NCI-H1105 (cell line): ENCODE results near the gene E2F4.

Source experiments
- DNase-seq: peaks from one replicate; lab custom pipeline; 2025; lab: John Stamatoyannopoulos, UW

E2F4 gene

DNA sequence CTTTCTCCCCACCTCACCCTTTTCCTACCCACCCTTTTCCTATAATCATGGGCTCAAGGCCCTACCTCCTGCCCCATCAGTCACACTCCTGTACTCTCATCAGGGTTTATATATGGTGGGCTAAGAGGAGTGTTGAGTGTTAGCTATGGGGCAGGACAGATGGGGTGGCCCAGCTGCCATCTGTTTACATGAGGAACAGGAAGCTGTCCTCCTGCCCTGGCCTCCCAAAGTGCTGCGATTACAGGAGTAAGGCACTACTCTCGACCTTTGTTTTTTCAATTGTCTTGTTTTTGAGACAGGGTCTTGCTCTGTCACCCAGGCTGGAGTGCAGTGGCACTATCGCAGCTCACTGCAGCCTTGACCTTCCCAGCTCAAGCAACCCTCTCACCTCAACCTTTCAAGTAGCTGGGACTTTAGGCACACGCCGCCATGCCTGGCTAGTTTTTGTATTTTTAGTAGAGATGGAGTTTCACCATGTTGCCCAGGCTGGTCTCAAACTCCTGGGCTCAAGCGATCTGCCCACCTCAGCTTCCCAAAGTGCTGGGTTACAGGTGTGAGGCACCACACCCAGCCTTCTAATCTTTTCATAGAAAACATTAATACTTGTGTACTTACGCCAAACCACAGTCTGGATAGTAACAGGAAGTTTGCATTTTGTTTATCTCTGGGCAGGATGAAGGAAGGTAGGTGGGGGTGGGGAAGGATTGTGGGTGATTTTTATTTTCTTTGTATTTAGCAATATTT is 33.9 kb upstream of the E2F4 start:
- no peak for DNase-seq

DNA sequence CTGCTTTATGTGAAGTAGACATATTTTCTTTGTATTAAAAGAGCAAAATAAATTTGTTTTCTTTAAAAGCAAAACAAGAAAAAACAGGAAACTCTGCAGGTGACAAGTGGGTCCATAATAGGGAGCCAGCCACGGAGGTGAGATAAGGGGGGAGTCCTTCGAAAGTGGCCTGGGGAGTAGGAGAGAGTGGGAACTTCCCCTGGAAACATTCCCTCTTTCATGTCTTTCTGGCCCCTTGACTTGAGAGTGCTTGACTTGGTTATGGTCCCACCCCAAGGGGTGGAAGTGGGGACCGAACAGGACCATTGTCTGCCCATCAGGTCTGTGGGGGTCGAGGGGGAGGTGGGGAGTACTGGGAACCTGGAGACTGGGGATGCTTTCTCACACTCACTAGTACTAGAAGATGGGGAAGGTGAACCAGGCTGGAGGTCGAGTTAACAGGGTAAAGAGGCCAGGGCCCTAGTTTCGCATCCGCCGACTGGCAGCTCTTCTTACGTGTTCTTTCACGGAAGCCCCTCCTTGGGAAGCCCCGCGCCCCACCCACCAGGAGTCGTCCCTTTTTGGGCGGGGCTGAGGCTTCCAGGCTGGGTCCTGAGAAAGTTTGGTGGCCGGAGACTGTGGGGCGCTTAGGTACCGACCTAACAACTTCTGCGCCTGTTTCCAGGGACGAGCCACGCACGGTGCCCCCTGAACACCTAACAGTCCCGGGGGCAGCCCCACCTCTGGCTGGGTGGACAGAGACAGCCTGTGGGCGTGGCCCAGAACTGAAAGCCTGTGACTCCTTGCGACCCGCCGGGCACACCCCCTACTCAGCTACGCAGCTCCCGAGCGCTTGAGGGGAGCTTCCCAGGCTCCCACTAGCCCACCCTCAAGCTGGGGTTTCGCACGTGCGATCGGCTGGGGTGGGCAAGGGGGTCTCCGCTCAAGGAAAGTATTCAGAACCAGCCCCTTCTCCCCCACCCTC is 33.0 kb upstream of the E2F4 start:
- no peak for DNase-seq

DNA sequence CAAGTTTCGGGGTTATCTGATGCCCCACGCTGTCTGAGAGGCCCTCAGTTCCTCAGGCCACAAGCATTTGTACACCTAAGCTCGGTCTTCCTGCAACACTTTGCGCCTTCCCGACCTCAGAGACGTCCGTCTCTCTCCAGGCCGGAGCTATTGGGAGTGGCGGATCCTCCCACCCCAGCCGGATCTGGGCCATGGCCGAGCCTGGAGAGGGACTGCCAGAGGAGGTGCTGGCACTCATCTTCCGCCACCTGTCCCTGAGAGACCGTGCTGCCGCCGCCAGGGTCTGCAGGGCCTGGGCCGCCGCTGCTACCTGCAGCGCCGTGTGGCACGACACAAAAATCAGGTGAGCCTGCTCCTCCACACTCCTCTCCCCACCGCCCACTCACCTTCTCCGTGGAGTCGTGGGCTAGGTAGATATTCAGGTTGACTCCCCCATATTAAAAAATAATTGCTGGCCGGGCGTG is 30.3 kb upstream of the E2F4 start:
- DNase-seq, result no peak

DNA sequence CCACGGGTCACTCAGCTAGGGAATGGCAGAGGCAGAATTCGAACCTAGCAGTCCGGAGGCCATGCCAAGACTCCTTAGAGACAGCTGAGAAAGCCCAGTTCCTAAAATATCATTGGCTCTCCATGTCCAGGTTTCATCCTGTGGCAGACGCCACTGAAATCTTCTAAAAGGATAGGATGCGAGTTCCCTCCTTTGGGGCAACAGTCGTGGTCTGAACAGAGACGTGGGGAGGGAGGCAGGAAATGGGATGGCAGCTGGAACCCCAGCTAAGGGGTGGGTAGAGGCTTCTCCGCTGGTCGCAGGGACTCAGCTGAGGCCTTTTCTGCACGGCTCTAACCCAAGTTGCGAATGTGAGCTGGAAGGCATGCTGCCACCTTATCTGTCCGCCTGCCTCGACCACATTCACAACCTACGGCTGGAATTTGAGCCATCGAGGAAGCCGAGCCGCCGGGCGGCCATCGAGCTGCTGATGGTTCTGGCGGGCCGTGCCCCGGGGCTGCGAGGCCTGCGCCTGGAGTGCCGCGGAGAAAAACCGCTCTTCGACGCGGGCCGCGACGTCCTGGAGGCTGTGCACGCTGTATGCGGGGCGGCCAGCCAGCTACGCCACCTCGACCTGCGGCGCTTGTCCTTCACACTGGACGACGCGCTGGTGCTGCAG is 29.3 kb upstream of the E2F4 start:
- DNase-seq, result no peak

DNA sequence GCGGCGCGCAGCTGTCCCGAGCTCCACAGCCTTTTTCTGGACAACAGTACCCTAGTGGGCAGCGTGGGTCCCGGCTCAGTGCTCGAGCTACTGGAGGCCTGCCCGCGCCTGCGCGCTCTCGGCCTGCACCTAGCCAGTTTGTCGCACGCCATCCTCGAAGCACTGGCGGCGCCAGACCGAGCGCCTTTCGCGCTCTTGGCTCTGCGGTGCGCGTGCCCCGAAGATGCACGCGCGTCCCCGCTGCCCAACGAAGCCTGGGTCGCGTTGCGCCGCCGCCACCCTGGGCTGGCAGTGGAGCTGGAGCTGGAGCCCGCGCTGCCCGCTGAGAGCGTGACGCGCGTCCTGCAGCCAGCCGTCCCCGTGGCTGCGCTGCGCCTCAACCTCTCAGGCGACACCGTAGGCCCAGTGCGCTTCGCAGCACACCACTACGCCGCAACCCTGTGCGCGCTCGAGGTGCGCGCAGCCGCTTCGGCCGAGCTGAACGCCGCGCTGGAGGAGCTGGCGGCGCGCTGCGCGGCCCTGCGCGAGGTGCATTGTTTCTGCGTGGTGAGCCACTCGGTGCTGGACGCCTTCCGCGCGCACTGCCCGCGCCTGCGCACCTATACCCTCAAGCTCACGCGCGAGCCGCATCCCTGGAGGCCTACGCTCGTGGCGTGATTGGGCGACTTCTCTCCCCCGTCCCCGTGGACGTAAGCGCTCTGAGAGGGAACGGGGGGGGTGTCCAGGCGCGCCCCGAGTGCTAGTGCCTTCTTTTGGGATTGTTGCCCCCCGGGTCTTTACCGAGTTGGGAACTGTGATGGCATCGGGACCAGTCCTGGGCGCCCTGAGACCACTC is 28.6 kb upstream of the E2F4 start:
- peak; percentile 69 for DNase-seq

DNA sequence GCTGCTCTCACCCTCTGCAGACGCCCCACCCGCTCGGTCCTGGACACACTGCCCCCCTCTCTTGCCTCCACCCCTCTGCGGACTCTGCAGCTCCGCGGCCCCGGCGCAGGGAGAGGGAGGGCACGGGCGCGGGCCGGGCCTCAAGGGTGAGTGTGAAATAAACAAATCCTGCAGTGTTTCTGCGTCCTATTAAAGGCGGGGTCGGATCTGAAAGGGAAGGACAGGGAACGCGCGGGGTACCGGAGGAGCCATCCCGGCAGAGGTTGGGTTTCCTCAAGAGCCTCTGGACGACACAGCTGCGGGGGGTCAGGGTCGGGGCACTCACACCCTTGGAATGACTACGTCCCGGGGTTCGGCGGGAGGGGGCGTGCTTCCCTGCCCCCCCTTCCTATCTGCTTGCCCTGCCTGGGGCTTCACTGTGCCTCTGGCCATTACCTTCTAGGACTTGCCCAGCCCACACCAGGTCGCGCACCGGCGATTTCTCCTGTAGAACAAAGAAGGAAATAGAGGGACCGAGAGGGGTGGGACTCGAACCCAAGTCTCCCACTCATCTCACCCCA is 27.9 kb upstream of the E2F4 start:
- no peak for DNase-seq

DNA sequence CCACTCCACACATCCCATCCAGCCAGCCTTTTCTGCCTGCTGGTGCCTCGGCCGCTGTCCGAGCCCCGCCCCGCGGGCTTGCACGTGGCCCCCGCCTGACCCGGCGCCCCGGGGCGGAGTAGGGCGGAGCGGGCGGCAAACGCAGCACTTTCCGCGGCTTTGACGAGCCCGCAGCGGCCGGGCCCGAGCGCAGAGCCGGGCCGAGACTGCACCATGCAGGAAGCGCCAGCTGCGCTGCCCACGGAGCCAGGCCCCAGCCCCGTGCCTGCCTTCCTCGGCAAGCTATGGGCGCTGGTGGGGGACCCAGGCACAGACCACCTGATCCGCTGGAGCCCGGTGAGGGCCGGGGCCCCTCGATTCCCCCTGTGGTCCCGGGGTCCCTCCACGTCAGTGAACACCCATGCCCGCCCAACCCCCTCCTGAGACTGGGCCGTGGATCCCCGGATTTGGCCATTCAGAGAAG is 27.3 kb upstream of the E2F4 start, which contains the start of gene HSF4:
Gene HSF4, plus strand, starts transcription at position 147 of the 463 bp plus-strand sequence. Its CDS starts 67 bp downstream, at position 214.
- DNase-seq, result no peak

DNA sequence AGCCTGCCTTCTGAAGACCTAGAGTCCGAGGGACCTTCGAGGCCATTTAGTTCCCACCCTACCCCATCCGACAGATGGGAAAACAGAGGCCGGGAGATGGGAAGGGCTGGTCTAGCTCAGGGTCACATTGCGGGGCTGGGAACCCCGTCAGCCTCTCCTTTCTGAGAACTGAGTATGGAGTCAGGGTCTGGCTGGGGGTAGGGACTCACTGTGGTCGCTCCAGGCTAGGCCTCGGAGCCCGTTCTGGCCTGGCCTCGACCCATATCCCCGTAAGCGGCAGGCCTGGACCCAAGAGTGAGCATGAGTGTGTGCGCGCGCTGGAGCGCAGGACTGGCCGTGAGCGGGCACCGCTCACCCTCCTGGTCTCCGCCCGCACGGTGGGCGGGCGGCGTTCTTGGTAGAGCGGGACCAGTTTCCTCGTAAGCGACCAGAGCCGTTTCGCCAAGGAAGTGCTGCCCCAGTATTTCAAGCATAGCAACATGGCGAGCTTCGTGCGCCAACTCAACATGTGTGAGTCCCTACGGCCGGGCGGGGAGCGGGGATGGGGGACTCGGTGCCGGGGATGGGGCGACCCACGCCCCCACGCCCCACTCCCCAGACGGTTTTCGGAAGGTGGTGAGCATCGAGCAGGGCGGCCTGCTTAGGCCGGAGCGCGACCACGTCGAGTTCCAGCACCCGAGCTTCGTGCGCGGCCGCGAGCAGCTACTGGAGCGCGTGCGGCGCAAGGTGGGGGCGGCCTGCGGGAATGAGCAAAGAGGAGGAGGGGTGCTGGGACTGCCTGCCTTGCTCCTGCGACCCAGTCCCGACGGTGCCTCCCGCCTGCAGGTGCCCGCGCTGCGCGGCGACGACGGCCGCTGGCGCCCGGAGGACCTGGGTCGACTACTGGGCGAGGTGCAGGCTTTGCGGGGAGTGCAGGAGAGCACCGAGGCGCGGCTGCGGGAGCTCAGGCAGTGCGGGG is 26.6 kb upstream of the E2F4 start:
- DNase-seq, result no peak

DNA sequence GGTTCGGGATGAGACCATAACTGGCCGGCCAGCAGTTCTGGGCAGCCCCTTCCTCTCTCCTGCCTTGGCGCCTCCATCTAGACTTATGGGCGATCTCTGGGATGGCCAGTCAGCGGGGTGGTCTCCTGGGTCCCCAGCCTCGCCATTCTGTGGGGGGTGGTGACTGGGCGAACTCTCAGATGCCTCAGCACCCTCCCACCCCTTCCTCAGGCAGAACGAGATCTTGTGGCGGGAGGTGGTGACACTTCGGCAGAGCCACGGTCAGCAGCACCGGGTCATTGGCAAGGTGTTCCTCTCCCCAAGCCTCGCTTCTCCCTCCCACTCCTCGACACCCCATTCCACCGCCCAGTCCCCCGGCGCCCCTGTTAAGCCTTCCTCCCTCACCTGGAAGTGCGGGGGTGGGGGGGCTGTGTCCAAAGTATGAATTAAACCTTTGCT is 25.8 kb upstream of the E2F4 start:
- DNase-seq, result no peak

DNA sequence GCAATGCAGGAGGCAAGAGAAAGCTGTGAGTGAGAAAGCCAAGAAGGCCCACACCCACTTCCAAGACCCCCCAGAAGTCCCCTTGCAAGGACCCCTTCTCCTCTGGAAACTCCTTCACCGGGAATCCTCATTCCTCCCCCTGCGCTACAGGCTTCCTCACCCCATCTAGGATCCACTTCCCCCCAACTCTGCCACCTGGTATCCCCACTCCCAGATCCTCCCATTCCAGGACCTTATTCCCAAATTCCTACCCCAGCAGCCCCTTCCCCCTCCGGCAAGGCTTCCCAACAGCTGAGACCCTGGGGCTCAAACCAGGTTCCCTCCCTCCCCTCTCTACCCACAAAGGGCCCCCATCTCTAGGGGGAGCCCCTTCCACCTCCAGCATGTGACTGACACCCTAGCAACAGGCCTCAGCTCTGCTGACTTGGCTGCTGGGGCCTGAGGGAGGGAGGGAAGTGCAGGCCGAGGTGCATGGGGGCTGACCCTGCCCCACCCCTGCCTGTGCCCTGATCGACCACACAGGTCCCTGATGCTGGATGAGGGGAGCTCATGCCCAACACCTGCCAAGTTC is 25.3 kb upstream of the E2F4 start:
- no peak for DNase-seq

DNA sequence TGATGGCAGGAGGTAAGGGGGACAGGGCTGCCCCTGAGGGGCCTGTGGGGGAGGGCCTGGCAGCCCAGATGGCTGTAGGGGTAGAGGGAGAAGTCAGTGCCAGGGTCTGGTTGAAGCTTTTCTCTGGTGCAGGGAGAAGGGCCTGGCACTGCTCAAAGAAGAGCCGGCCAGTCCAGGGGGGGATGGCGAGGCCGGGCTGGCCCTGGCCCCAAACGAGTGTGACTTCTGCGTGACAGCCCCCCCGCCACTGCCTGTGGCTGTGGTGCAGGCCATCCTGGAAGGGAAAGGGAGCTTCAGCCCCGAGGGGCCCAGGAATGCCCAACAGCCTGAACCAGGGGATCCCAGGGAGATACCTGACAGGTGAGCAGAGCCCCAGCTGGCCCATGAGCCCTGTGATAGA is 24.4 kb upstream of the E2F4 start:
- no peak for DNase-seq

DNA sequence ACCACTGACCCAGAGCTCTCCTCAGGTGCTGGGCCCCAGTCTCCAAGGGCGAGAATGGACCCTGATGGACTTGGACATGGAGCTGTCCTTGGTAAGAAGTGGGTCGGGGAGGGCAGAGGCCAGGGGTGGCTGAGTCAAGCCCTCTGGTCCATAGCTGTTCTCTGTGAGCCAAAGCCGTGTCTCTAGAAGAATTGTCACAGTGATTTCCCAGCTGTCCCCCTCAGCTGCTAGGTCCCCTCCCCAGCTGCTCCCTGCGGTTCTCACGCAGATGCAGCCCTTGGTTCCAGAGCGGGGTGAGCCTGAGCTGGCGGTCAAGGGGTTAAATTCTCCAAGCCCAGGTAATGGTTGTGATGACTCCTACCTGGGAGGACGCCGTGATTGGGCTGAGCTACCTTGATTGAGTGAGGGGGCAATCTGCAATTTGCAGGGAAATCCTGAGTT is 22.9 kb upstream of the E2F4 start:
- DNase-seq, result no peak

DNA sequence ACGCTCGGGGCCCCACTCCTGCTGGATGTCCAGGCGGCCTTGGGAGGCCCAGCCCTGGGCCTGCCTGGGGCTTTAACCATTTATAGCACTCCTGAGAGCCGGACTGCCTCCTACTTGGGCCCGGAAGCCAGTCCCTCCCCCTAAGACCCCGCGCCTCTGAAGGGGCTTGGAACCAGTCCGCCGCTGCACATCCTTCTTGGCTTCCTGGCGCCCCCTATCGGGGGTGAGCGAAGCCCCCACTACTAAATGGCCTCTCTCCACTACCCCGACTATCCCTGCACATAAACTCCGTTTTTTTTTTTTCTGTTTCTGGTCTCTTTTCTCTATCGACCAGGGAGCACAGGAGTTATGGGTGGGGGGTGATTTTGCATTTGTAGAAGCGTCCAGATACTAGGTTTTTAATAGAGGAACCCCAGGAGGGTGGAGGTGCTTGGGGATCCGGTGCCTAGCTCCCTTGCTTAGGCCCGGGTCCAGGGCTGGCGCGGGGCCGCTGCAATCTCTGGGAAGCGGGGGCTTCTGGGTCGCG is 22.2 kb upstream of the E2F4 start:
- DNase-seq, result peak; percentile 12

DNA sequence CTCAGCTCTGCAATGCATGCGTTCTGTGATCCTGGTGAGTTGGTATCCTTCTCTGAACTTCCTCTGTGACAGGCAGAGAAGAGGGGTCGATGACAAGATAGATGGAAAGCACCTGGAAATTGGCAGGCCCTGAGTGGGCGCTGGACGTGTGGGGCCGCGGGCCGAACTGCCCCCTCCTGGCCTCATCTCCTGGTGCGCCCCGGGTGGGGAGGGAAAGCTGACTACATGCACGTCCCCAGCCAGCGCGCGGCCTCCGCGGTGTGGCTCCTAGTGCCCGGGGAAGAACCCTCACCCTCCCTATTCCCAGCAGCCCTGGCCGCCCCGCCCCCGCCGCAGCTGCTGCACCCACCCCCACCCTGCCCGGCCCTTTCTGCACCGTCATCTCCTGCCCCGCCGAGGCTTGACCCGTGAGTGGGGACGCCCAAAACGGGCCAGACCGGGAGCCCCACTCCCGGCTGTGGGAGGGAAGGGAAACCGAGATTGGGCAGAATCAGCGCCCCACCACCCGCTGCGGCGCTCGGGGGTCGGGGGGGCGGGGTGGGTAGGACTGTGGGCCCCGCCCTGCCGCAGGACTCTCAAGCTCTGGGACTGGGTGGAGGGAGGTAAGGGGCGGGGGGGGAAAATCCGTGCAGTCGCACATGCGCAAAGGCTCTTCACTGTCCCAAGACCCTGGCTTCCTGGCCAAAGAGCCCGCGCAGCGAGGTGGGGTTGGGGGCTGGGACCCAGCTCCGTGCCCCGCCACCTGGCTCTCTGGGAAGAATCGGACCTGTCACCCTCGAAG is 21.6 kb upstream of the E2F4 start, which contains the start of gene NOL3:
Gene NOL3, plus strand, starts transcription at position 371 of the 781 bp plus-strand sequence.
- peak; percentile 38 for DNase-seq

DNA sequence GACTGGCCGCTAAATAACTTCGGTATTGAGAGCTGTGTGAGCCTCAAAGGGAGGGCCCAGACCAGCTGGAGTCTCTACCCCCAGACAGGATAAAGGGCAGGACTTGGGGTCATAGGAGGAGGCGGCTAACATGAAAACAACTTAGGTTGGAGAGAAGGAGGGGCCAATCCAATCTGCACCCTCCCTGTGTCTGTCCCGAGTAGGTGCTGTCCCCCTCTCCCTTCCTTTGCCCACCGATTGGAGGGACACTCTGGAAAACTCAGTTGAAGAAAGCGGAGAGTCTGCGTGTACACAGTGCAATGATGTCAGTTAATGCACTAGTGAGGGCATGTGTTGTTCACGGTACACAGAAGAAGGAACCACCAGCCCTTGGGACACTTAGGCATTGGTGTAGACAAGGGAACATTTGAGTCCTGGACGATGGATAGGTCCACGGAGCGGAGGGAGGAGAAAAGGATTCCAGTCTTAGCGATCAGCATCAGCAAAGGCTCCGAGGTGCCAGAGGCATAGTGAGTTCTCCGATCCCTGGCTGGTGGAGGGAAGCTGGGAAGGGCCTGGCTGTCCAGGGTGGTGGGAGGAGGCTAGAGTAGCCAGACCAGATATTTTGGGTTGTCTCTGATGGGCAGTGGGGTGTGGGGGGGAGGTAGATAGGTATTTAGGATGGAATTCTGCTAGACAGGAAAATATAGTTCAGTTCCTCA is 20.9 kb upstream of the E2F4 start:
- DNase-seq, result no peak

DNA sequence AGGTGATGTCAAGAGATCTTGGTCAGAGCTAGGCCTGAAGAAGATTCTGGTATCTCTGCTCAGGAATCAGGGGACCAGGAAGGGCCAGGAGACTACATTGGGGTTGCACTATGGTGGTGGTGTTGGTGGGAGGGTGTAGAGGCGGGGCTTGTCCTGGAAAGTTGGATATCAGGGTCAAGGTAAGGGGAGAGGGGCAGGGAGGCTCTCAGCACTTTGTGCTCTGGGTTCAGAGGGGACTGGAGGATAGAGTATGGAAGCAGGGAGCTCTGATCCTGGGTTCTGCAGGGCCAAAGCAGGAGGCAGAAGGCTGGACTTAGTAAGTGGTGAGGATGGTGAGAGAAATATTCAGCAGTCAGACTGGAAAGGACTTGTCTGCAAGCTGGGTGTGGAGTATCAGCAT is 18.6 kb upstream of the E2F4 start:
- DNase-seq, result no peak
